Posterior vena cava (tissue), 2 donors: ENCODE data around the gene CD276. TPM values are rescaled to one million over a fixed set of nuclear protein-coding genes. Genes with fewer than 3 reads are reported as not detected.

Experiments used
- DNase-seq: peaks from one replicate; pipeline ENCODE4 v3.0.0-alpha.2; 2020; ENCODE audit warnings: low spot score
- intact Hi-C, 2 donors: fragments of 100-400 bp; cut with DNase I; formaldehyde crosslinking; loops; one replicate each; pipeline versions ENCODE4 v1.14.1 to v1.14.2; 2022 to 2023
- total RNA-seq, 2 donors: library from RNA; stranded (reverse); fragmentation: NEBNext Ultra II Directional; extraction: Animal tissue kit (Norgen Biotek cat#: 25700); gene quantifications; one replicate each; pipeline ENCODE4 v1.2.1, GENCODE V29; 2021
- donor health status: DM: yes; HTN: yes; CAD: no.
- donor health status: DM: yes; HTN: yes; CAD: no.

Gene CD276
- total RNA-seq, 2 donors from 2014 or later = 84.1 to 137 TPM

DNA sequence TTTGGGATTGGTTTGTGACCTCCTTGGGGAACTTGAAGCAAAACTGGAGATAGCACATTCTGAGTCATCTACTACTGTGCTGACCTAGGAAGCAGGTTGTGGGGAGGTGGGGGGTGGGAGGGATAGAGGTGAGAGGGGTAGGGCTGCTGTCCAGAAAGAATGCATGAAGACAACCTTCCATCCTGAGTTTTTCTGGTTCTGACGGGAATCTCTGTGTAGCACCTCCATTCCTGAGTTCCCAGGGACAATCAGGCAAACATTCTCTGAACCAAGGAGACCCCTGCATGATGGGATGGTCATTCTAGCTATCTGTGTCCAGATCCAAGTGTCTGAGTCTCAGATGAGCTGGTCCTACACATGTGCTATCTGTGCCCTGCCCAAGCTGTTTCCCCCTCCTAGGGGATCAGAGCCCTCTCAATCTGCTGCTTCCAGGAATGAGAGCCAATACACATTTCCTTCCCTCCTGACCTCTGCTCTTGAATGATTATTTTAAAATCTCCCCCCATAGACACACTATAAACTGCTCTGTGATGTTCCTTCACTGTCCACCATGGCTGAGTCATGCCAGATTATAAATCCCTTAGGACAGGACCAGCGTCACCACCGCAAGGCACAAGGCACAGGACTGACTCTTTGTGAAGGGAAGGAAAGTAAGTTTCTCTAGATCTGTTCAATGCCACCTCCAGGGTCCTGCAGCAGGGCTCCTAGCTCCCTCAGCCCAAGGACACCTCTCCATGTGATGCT, 2.2 kb upstream of the CD276 start:
- intact Hi-C loops = loop anchor here in 1 of 2 donors (5.0 kb wide), 1 partner anchor 760 kb away; no protein-coding TSS in a partner anchor
- DNase-seq = no peak

DNA sequence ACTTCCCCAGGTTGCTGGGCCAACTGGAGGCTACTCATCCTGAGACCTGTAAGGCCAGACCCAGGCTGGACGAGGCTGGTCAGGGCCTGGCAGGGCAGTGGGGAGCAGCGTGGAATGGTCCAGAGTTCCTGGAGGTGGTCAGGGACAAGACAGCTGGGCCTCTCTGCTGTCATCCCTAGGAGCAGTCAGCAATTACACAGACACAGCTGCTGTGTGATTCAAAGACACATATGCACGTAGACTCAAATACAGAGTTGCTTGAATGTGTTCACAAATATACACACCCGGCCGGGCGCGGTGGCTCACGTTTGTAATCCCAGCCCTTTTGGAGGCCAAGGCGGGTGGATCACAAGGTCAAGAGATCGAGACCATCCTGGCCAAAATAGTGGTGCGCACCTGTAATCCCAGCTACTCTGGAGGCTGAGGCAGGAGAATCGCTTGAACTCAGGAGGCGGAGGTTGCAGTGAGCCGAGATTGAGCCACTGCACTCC, 1.5 kb upstream of the CD276 start:
- intact Hi-C loops = loop anchor here in 1 of 2 donors (5.0 kb wide), 1 partner anchor 760 kb away; no protein-coding TSS in a partner anchor
- no peak for DNase-seq

DNA sequence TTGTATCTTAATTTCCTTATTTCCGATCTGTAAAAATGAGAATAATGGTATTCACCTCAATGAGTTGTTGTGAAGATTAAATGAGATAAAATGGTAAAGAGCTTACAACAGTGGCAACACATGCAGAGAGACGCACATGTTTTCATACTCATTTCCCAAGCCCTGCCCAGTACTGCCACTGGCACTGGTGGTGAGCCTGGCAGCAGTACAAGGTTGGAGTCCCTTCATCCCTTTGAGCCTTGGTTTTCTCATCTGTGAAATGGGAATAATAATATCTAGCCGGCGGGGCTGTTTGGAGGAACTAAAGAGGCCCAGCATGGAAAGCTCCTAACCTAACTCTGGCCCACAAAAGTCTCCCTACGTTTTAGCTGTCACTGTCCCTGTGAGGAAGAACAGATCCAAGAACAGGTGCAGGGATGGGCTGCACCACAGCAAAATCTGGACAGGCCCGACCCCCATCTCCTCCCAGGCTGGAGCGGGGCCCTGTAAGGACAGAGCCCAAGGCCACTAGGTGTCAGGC, 866 bp upstream of the CD276 start:
- intact Hi-C loops = loop anchor here in 1 of 2 donors (5.0 kb wide), 1 partner anchor 759 kb away; no protein-coding TSS in a partner anchor
- no peak for DNase-seq

DNA sequence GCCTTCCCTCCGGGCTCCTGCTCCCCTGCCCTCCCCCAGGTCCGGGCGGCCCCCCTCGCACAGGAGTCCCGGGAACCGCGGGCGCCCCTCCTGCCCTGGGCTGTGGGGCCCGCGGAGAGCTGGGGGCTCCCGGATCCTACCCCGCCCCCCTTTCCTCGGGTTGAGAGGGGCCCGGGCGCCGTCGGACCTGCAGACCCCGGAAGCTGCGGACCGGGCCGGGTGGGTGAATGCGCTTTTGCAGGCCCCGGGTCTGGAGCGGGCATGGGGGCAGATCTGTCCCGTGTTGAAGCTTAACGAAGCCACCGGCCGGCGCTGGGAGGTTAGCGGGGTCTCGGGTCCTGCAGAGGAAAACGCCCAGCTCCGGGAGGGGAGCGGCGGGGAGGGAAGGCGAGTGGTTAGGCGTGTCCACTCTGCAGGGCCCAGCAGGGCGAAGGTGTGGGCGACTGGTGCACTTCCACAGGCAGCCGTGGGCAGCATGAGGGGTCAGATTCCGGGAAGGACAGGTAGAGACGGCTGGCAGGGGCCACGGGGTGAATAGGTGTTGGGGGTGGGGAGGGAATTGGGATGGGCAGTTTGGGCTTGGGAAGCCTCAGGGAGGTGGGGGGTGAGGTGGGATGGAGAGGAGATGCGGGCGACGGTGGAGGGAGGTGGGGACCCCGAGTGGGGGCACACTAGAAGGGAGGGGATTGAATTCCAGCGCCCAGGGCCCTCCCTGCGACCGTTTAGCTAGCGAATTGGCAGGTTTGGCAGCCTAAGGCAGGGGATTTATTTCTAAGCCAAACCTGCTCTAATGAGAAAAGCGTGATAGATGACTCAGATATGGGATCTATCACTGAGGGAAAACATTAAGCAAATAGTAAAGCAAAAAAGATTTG, 635 bp downstream of the CD276 start:
- DNase-seq = peak; percentile 85
- intact Hi-C loops = loop anchor here in 1 of 2 donors (5.0 kb wide), 1 partner anchor 757 kb away; no protein-coding TSS in a partner anchor

DNA sequence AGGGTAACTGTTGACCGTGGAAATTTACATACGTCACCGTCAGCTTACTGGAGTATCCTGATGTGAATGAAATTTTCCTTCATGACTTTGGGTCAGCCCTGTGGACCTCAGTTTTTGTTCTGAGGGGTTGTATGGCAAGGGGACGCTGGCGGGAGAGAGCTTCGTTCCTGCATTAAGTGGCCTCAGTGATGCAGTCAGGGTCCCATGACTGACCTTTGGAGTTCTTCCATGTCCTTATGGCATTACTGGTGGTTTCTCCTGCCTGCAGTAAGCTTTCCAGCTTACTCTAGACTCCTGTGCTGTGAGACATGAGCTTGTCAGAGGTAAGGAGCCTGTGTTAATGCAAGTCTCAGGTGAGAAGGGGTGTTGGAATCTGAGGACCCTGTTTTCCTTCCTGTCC, 1.8 kb downstream of the CD276 start:
- DNase-seq = no peak
- intact Hi-C loops = no loop called here

DNA sequence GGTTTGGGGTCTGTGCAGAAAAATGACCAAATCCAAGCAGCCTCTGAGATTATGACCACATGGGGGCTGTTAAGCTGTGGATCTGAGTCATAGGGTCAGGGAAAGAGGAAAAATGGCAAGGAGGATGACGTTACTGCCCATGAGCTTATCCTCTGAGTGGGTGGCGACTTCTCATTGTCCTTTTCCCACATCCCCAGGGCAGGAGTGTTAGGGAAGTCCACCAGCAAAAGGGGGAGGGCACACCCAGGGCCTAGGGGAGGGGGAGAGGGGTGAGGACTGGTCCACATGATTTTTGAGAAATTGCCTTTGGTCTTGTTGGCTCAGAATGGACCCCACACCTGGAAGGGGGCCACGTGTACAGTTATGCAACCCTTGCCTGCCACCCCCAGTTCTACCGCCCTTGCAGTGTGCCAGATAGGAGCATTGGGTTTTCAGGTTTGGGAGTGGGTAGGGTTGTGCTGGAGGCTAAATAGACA, 2.6 kb downstream of the CD276 start:
- peak; percentile 73 for DNase-seq
- intact Hi-C loops = no loop called here

DNA sequence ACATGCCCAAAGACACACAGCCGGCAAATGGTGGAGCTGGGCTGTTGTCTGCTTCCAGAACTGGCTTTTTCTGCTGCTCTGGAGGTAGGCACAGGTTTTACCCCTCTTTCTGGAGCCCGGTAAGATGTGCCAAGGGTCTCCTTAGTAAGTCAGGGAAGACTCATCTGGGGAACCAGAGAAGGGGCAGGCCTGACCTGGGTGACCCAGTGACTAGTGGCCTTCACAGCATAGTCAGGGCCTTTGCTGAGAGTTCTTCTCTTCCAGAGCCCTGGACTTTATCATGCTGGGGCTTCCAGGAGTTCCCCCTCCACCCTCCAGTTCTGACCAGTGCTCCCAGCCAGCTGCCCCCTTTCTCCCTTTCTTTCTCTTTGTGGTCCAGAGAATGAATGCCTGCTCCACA, 3.2 kb downstream of the CD276 start:
- intact Hi-C loops = no loop called here
- DNase-seq = peak; percentile 48

DNA sequence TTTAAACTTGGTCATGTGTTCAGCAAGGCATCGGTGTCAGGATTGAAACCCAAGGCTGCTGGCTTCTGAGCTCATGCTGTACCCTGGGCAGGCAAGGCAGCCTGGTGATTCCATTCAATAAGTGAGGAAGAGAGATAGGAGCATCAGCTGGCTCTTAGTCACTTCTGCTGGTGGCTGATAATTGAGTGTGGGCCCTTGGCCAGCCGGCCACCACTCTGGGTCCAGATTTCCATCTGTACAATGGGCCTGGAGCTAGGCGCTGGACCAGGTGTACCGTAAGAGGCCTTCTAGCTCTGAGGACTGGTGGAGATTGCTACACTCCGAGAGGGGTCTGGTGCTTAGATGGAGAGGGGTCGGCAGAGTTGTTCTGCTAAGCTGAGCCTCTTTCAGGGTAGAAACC, 4.3 kb downstream of the CD276 start:
- intact Hi-C loops = no loop called here

DNA sequence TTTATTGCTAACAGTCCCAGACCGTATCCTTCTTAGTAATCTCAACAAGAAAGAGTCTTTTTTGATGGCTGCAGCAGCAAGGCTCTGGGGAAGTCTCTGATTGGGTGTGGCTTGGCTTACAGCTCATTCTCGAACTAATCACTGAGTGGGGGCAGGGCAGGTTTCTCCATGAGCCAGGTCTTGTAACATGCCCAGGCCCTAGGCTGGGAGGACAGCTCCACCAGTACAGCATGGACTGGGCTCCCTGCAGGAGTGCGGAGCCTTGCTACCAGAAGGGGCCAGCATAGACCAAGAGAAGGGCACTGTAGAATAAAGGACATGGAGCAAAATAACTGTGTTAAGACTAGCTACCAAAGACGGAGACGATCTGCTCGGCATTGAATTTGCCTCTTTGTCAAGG, 7.2 kb downstream of the CD276 start:
- intact Hi-C loops = loop anchor here in 1 of 2 donors (10.0 kb wide), 1 partner anchor 233 kb away; the partner anchor contains the start of gene LOXL1
- DNase-seq = peak; percentile 91

More for the DNA sequence above, 4.3 kb downstream of the CD276 start:
- DNase-seq = peak; percentile 80

DNA sequence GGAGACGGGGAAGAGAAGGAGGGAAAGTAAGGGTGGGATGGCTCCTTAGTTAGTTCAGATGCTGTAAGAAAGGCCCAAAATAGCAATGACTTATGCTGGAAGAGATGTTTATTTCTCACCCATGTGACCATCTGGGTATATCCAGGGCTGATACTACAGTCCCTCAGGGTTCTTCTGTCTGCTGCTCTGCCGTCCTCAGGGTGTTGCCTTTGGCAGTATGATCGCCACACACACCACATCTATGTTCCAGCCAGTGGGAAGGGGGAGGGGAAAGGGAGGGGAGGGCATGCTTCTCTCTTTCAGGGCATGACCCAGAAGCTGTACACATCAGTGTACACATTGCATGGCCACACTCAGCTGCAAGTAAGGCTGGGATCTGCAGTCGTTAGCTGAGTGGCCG, 10.2 kb downstream of the CD276 start:
- intact Hi-C loops = loop anchor here in 1 of 2 donors (10.0 kb wide), 1 partner anchor 230 kb away; the partner anchor contains the start of gene LOXL1
- peak; percentile 61 for DNase-seq

DNA sequence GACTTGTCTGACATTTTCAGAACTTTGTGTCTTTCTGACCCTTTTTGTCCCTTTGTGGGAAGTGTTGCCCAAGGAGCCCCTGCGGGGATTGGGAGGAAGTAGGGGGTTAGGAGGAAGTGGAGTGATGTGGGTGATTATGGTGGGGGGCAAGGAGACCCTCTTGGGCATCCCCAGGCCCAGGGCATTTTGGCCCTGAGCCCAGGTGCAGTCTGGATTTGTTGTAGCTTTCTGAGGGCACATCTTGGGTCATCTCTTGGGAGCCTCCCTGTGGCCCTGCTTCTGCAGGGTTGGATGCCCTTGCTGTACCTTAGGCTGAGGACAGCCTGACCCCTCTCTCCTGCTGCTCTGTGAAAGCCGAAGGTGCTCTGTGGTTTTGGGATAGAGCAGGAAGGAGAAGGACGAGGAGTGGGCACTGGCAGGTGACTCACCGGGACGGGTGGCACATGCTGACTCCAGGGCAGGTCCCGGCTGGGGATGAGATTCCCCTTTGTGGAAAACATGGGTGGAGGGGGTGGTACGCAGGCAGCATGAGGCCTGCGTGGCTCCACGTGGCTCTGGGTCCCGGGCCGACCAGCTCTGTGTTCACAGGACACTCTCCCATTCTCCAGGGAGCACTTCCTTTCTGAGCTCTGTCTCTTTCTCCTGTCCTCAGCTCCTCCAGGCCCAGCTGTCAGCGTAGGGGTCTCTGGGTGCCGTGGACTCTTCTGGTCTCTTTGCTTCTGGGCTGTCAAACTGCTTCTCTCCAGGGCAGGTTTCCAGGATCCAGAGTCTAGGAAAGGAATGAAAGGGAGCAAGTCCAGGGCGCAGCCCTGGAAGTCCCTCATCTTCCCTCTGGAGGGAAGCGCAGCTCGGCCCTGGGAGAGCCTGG, 11.8 kb downstream of the CD276 start:
- peak; percentile 74 for DNase-seq

DNA sequence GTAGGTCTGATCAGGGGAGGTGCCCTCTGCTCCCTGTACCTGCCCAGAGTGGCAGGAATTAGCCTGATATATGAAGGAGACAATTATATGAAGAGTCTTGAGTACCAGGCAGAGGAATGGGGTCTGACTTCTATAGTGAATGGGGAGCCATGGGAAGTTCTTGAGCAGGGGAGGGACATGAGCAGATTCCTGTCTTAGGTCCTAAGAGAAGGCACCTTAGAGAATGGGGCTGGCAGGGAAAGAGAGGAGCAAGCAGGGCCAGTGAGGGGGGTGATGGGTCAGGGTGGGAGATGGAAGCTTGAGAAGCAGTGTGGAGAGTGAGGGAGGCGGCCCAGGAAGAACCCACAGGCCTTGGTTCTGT, 12.4 kb downstream of the CD276 start:
- intact Hi-C loops = loop anchor here in 1 of 2 donors (10.0 kb wide), 1 partner anchor 228 kb away; the partner anchor contains the start of gene LOXL1
- no peak for DNase-seq

More for the DNA sequence above, 11.8 kb downstream of the CD276 start:
- intact Hi-C loops = loop anchor here in 1 of 2 donors (10.0 kb wide), 1 partner anchor 229 kb away; the partner anchor contains the start of gene LOXL1

DNA sequence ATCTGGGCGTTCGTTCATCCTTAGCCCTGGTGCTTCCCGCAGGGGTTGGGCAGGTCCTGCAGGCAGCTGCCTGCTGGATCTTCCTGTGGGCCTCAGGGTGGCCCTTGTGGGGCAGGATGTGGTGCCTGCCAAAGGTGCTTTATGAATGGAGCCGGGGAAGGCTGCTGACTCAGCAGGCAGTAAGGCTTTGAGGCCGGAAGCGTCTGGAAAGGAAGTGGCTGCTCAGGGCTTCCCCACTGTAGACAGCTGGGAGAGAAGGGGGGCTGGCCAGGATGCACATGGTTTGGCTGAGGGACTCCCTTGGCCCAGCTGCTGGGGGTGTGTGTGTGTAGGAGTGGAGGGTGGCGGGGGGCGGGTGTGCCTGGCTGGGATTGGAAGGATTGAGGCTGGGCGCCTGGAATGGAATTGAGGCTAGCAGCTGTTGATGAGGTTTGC, 12.9 kb downstream of the CD276 start:
- intact Hi-C loops = loop anchor here in 1 of 2 donors (10.0 kb wide), 1 partner anchor 228 kb away; the partner anchor contains the start of gene LOXL1
- peak; percentile 95 for DNase-seq

DNA sequence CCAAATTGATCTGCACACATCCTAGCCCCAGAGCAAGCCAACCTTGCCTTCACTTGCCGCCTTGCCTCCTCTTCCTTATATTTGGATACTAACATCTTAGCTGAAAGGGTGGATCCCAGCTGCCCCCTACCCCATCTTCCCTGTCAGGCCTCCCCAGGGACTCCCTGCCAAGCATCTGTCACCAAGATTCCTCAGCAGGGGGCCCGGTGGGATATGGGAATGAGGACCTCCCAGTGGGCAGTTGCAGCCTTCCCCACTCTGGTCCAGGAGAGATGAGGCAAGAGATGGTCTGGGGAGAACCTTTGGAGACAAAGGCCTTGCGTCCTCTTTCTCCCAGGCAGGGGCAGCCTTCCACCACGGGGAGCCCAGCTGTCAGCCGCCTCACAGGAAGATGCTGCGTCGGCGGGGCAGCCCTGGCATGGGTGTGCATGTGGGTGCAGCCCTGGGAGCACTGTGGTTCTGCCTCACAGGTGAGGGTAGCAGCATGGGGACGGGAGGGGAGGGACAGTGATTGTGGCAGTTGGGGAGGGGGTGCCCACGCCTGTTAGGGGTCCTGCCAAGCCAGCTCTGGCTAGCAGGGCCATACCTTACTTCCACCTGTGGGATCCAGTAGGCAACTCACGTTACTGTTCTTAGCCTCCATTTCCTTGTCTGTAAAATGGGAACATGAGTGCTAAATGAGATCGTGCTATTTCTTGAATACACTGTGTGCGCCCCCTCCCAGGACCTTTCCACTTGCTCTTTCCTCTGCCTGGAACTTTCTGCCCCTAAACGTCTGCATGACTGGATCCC, 15.3 kb downstream of the CD276 start:
- intact Hi-C loops = loop anchor here (1.0 to 10.0 kb wide), 4 partner anchors 22 to 225 kb away; partner anchors contain the start of gene LOXL1 (in 1 of the 2)
- DNase-seq = peak; percentile 72

DNA sequence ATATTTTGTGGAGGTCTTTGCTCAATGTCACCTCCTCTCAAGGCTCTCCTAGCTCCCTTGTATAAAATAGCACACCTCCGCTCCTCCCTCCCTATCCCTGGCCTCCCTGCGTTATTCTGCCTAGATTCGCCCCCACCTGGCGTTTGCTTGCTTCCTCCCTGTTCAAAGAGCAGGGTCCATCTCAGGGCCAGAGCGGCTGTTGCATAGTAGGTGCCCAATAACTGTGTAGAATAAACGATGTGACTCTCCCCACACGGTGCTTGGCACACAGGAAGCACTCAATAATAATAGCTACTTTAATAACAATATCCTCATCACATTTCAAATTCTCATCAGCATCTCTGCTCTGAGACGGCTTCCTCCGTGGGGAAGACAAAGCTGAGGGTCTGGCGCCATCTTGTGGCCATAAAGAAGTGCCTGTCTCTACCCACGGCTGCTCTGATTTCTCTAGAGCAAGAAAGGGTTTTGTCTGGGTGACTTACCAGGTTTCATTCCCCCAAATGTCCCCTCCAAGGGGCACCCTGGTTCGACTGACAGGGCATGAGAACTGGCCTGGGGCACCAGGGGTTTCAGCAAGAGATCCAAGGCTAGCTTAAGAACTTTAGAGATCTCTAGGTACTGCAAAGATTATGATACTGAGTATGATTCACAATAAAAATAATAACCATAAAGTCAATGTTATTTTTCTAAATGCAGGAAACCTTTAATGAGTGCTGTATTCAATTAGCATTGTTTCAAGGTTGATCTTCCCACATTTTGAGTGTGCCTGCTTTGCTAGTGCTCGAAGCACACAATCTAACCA, 16.1 kb downstream of the CD276 start:
- peak; percentile 93 for DNase-seq
- intact Hi-C loops = loop anchor here (1.0 to 5.0 kb wide), 3 partner anchors 23 to 63 kb away; no protein-coding TSS in a partner anchor
